ENCODE data around the gene CYBC1.

DNA sequence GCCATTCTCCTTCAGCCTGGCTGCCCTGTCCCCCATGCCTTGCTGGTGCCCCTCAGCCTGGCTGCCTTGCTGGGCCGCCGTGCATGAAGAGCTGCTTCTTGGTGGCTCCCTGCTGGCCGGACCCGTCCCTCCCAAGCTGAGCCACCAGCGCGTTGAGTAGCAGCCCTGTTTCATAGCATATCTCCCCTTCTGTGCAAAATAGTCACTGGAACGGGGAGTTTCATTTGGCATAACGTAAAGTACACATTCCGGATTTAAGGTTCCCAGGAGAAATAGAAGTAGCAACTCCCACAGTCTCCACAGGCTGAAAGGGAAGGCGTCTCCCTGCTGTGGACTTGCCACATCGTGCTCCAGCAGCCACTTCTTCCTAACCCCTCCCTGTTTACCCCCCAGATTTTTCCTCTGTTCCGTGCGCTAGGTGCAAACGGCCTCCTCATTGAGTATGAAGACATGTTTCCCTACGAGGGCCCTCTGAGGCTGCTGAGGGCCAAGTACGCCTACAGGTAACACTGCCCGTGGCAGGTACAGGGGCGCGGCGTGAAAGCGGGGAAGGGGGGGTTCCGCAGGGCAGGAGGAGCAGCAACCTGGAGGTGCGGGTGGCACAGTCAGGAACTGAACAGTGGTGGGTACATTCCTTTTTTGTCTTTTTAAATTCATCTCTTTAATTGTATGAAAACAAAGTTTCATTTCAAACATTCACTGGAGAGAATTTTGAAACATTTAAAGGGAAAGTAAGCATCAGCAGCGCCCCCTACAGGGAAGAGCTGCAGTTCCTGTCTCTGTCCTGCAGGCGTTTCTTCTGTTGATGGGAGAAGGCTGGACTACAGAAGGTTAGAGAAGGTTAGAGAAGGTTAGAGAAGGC lies 26.3 kb downstream of the CYBC1 start:
- TF ChIP-seq POLR2A (IDR thresholded peaks at IDR 0.05): no peak
- TF ChIP-seq, protein P1, sequence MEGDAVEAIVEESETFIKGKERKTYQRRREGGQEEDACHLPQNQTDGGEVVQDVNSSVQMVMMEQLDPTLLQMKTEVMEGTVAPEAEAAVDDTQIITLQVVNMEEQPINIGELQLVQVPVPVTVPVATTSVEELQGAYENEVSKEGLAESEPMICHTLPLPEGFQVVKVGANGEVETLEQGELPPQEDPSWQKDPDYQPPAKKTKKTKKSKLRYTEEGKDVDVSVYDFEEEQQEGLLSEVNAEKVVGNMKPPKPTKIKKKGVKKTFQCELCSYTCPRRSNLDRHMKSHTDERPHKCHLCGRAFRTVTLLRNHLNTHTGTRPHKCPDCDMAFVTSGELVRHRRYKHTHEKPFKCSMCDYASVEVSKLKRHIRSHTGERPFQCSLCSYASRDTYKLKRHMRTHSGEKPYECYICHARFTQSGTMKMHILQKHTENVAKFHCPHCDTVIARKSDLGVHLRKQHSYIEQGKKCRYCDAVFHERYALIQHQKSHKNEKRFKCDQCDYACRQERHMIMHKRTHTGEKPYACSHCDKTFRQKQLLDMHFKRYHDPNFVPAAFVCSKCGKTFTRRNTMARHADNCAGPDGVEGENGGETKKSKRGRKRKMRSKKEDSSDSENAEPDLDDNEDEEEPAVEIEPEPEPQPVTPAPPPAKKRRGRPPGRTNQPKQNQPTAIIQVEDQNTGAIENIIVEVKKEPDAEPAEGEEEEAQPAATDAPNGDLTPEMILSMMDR (IDR thresholded peaks at IDR 0.05): peak in 2 of 7 experiments; percentile 60 to 62
